ENCODE measurements around the gene HPD. TPM values are rescaled to one million over a fixed set of nuclear protein-coding genes. Genes with fewer than 3 reads are reported as not detected.
A peak's percentile ranks its signal among the peaks of the same experiment; 100 is the strongest.

The HPD gene
- total and polyA plus RNA-seq, 4 donors, result 0.88 to 4.0 (median 1.2) TPM; not detected in 1

- no peak overlapping the region for H3K4me3 ChIP-seq
- TF ChIP-seq CTCF (IDR thresholded peaks at IDR 0.05; ENCODE audit: control extremely low read depth, extremely low read depth), result no peak
- ATAC-seq (ENCODE audit: insufficient read depth, low FRiP score) (no peak), DNase-seq (no peak)
- no peaks in the 10 kb centered on the region for H3K27me3 ChIP-seq (ENCODE audit: control insufficient read depth in 3 of 3, insufficient read depth in 3 of 3, low read length in 2 of 3)
- H3K27ac ChIP-seq (ENCODE audit: low read depth in 1 of 2, low read length in 1 of 2), result no peak overlapping the region
- peaks cover 9 to 53% (median 35%) of the 10 kb centered on the region in 4 donors for H3K36me3 ChIP-seq (ENCODE audit: control insufficient read depth in 4 of 4, insufficient read depth in 4 of 4, low read length in 4 of 4)
- H3K9ac ChIP-seq (ENCODE audit: insufficient read depth in 1 of 2, low read length in 2 of 2), result no peak overlapping the region
- H3K9me3 ChIP-seq (ENCODE audit: control insufficient read depth in 4 of 4, insufficient read depth in 3 of 4, low read length in 3 of 4), result no peaks in the 10 kb centered on the region
- peaks cover 0 to 21% (median 9%) of the 10 kb centered on the region in 5 donors for H3K4me1 ChIP-seq (ENCODE audit: control insufficient read depth in 5 of 5, insufficient read depth in 5 of 5, low read length in 5 of 5)
- 95% methylated on average over 28 to 31 of the region's 31 CpGs for WGBS, 2 donors
Observed at GRCh38 chr12:121814429-121815119, 44.1 kb downstream of the HPD start.

- WGBS, 2 donors, result 92 to 93% methylated on average over 11 to 14 of the region's 14 CpGs
- H3K4me1 ChIP-seq (ENCODE audit: control insufficient read depth in 5 of 5, insufficient read depth in 5 of 5, low read length in 5 of 5), result peaks cover 0 to 21% (median 9%) of the 10 kb centered on the region in 5 donors
- H3K9ac ChIP-seq (ENCODE audit: insufficient read depth in 1 of 2, low read length in 2 of 2), result no peak overlapping the region
- no peak overlapping the region for H3K4me3 ChIP-seq
- H3K36me3 ChIP-seq (ENCODE audit: control insufficient read depth in 4 of 4, insufficient read depth in 4 of 4, low read length in 4 of 4), result peaks cover 9 to 54% (median 39%) of the 10 kb centered on the region in 4 donors
- H3K27ac ChIP-seq (ENCODE audit: low read depth in 1 of 2, low read length in 1 of 2), result no peak overlapping the region
- no peak for TF ChIP-seq CTCF (IDR thresholded peaks at IDR 0.05; ENCODE audit: control extremely low read depth, extremely low read depth)
- DNase-seq (no peak), ATAC-seq (ENCODE audit: insufficient read depth, low FRiP score) (no peak)
- H3K9me3 ChIP-seq (ENCODE audit: control insufficient read depth in 4 of 4, insufficient read depth in 3 of 4, low read length in 3 of 4), result no peaks in the 10 kb centered on the region
- no peaks in the 10 kb centered on the region for H3K27me3 ChIP-seq (ENCODE audit: control insufficient read depth in 3 of 3, insufficient read depth in 3 of 3, low read length in 2 of 3)
Observed at GRCh38 chr12:121813951-121814350, 44.7 kb downstream of the HPD start.

GRCh38 chr12:121812921-121813896 is 45.5 kb downstream of the HPD start:
- no peaks in the 10 kb centered on the region for H3K27me3 ChIP-seq (ENCODE audit: control insufficient read depth in 3 of 3, insufficient read depth in 3 of 3, low read length in 2 of 3)
- TF ChIP-seq CTCF (IDR thresholded peaks at IDR 0.05; ENCODE audit: control extremely low read depth, extremely low read depth), result no peak
- peaks cover 9 to 59% (median 39%) of the 10 kb centered on the region in 4 donors for H3K36me3 ChIP-seq (ENCODE audit: control insufficient read depth in 4 of 4, insufficient read depth in 4 of 4, low read length in 4 of 4)
- H3K9ac ChIP-seq (ENCODE audit: insufficient read depth in 1 of 2, low read length in 2 of 2), result no peak overlapping the region
- peaks cover 0 to 21% (median 9%) of the 10 kb centered on the region in 5 donors for H3K4me1 ChIP-seq (ENCODE audit: control insufficient read depth in 5 of 5, insufficient read depth in 5 of 5, low read length in 5 of 5)
- DNase-seq (no peak), ATAC-seq (ENCODE audit: insufficient read depth, low FRiP score) (no peak)
- H3K27ac ChIP-seq (ENCODE audit: low read depth in 1 of 2, low read length in 1 of 2), result peak overlapping the region in 1 of 2 donors; percentile 30
- 29 to 34% methylated on average over 25 of the region's 25 CpGs for WGBS, 2 donors
- no peaks in the 10 kb centered on the region for H3K9me3 ChIP-seq (ENCODE audit: control insufficient read depth in 4 of 4, insufficient read depth in 3 of 4, low read length in 3 of 4)
- no peak overlapping the region for H3K4me3 ChIP-seq

All from lung (tissue), 12 donors.